ENCODE results near the gene SUSD3.

DNA sequence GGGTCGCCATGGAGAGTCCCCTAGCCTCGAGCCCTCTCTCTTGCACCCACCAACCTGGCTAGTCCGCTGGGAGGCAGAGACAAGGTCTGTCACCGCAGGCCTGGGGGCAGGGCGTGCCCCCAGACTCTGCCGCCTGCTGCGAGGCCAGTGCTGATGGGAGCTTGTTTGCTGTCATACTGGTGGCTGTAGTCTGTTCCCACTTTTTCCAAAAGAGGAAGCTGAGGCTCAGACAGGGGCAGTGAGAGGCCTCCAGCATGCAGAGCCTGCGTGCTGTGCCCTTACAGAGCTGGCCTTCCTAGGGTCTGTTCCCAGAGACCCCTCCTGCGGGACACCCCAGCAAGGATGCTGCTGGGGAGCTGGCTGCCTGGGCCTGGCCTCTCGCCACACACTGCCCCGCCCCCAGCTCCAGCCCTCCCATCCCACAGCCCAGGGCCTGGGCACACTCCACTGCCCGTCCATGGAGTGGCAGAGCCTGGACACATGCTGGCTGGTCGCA lies 21.0 kb upstream of the SUSD3 start:
- TF ChIP-seq EZH2 (IDR thresholded peaks at IDR 0.05; ENCODE audit: borderline replicate concordance, low read depth, low read length, poor library complexity, severe bottlenecking) = no peak
- TF ChIP-seq, protein P1, sequence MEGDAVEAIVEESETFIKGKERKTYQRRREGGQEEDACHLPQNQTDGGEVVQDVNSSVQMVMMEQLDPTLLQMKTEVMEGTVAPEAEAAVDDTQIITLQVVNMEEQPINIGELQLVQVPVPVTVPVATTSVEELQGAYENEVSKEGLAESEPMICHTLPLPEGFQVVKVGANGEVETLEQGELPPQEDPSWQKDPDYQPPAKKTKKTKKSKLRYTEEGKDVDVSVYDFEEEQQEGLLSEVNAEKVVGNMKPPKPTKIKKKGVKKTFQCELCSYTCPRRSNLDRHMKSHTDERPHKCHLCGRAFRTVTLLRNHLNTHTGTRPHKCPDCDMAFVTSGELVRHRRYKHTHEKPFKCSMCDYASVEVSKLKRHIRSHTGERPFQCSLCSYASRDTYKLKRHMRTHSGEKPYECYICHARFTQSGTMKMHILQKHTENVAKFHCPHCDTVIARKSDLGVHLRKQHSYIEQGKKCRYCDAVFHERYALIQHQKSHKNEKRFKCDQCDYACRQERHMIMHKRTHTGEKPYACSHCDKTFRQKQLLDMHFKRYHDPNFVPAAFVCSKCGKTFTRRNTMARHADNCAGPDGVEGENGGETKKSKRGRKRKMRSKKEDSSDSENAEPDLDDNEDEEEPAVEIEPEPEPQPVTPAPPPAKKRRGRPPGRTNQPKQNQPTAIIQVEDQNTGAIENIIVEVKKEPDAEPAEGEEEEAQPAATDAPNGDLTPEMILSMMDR (conservative IDR thresholded peaks at IDR 0.05; ENCODE audit: low read depth, low read length) = no peak

All from A673 (cell line).